ENCODE results near the gene FOXN3.

Gene FOXN3

DNA sequence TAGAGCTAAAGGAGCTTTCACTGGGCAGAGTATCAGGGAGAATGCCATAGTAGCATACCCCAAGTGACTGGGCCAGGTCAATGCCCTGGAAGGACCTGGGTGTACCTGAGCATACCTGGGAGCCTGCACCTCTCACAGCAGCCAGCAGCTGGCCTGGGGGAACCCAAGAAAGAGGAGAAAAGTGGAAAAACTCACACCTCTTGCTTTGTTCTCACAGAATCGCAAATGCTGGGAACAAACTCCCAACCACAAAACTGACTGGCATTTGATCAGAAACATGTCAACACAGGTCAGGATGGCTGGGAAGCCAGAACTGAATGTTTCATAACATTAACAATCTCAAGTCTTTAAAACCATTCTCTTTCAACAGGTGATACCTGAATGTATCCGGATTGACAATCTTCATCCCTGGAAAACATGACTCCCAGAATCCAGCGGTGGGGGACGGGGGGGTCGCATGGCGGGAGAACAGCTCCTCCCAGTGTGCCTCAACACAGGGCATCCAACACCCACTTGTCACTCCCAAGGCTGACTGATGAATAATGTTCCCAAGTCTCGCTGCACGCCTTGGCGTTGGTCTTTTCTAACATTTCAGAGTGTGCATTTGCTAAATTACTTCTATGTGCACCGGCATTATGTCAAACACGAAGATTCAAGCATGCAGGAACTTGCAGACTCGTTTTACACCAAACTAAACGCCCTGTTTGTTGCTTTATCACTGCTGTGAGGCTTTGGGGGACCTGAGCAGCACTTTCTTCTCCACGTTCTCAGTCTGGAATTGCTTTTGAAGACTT is 7.9 kb downstream of the FOXN3 start:
- DNase-seq (ENCODE audit: low spot score), result no peak

DNA sequence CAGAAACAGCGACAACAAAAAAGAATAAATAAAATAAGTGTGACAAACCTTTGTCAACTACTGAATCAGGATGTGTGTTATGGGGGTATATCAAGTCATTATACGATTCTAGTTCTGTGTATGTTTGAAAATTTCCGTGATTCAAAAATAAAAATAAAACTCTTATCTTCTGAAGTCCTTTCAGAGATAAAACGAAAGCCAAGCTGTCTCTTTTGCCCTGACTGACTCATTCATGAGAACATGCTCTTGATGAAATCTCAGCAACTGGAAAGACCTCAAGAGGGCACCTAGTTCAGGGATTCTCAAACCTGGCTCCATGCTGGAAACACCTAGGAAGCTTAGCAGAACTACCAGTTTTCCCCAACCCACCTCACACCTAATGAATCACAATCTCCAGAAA is 9.2 kb downstream of the FOXN3 start:
- no peak for DNase-seq (ENCODE audit: low spot score)

DNA sequence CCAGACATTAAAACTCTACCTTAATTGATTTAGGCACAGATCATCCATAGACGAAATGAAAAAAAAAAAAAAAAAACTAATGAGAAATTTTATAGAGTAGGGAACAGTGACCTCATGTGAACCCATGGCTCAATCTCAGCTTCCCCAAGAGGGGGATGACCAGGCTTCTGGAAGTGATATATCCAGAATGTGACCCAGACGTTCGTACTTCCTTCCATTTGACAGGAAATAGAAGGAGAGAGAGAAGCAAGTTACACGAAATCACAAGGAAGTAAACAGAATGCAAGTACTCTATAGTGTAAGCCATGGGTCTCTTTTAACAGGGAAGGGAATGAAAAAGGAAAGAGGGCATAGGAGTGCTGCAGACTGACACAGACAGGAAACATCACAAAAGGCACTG is 10.1 kb downstream of the FOXN3 start:
- DNase-seq (ENCODE audit: low spot score), result no peak

DNA sequence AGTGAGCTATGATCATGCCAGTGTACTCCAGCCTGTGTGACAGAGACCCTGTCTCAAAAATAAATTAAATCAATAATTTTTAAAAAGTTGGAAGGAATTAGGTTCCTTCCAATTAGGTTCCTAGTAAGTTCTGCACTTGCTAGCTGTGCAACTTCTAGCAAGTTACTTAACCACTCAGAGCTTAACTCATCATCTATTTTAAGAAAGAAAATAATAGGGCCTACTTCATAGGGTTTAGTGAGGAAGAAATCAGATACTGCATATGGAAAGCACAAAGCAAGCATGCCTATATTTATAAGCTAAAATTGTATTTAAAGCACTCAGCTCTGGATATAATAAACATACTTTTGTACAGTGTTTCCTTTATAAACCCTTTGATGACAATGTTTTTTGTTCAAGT is 10.7 kb downstream of the FOXN3 start:
- DNase-seq (ENCODE audit: low spot score), result no peak

DNA sequence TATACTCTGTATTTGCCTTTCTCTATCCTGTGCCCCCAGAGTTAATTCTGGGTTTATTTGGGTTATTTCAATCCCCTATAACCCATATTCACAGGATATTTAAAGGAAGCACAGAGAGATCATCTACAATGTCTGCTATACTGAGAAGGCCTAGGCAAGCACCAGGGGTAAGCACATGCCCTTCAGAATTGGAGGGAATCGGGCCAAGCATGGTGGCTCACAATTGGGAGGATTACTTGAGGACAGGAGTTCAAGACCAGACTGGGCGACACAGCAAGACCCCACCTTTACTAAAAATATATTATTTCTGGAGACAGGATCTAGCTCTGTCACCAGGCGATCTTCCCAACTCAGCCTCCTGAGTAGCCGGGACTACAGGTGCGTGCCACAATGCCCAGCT is 11.3 kb downstream of the FOXN3 start:
- no peak for DNase-seq (ENCODE audit: low spot score)

DNA sequence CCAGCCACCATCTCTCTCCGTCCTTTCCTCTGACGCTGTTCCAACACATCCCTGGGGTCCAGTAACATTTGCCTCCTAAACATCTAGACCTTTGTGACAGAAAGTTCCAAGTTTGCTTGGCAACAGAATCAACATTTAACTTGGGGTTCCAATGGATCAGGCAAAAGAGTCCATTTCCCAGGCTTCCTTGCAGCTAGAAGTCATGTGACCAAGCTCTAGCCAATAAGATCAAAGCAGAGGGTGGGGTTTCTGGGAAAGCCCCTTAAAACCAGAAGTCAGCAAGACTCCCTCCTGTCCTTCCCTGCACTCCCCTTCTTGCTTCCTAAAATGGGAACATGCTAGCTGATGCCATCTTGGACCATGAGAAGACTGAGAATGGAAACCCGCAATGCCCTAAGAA is 14.7 kb downstream of the FOXN3 start:
- no peak for DNase-seq (ENCODE audit: low spot score)

DNA sequence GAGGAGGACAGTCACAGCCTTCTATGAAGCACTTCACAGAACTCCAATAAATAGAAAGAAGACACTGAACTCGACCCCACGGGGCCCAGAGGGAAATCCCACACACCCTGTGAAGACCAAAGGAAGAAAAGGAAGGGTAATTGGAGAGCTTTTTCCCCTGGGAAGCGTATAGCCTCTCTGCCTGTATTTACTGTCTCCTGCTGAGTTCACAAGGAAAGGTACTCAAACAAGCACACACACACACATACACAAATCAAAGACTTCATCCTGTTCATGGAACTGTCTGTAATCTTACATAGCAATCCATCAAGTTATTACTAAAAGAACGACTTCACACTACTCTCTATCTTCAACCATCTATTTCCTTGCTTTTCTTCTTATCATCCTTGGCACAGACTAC is 15.3 kb downstream of the FOXN3 start:
- DNase-seq (ENCODE audit: low spot score), result no peak

DNA sequence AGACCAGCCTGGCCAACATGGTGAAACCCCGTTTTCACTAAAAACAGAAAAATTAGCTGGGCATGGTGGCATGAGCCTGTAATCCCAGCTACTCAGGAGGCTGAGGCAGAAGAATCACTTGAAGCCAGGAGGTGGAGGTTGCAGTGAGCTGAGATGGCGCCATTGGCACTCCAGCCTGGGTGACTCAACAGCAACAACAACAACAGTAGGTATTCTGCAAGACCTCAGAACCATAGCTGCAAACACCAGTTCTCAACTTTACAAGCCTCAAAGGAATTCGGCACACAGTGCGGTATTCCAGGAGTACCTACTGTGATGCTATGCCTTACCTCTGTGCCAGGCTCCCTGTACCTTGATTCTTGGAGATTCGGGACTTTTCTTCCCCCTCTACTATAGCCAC is 15.8 kb downstream of the FOXN3 start:
- no peak for DNase-seq (ENCODE audit: low spot score)

DNA sequence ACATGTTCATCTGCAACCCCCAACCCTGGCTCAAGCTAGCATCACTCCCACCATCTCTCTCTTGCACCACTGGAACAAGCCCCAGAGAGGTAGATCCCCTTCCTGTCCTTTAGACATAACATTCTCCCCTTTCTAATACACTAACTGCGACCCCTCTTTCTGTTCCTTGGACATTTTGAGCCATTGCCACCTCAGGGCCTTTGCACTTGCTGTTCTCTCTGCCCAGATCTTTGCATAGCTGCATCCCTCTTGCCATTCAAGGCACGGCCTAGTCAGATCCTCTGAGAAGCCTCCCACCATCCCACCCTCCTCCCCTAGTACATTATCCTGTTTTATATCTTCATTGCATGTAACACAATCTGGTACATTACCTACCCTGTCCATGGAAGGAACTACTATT is 16.5 kb downstream of the FOXN3 start:
- DNase-seq (ENCODE audit: low spot score), result no peak

DNA sequence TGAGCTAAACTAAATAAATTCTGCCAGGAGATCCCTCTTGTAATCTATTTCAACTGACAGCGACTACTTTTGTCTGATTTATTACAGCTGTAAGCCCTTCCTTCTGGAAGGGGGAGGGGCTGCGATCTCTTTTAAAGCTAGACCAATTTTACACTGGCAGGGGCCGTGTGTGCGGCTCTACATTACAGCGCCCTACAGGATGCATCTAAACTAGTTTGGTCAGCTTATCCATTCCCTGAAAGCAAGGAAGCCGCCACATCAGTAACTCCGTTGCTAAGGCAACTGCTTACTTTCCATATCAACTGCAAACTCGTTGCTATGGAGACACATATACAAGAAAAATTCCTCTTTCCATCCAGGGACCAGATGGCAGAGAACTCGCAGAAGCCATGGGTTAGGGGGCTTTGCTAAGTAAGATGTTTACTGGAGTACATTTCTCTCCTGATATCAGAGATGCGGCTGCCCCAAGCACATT is 17.4 kb downstream of the FOXN3 start:
- DNase-seq (ENCODE audit: low spot score), result no peak

DNA sequence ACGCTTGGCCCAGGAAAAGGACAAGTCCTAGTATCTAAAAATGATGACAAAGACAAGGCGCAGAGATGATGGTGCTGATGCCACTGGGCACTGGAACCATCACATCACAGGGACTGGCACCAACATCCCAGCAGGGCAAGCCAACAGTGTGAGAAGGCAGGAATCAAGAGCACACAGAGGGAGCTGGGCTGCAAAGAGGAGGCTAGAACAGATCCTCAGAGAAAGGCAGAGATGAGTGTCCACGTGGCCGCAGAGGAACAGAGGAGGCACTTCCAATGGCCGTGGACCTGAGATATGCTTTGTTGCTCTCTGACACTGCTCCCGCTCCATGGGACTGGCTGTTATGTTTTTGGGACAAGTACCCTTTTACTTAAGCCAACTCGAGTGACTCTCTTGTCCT is 17.9 kb downstream of the FOXN3 start:
- DNase-seq (ENCODE audit: low spot score), result no peak

DNA sequence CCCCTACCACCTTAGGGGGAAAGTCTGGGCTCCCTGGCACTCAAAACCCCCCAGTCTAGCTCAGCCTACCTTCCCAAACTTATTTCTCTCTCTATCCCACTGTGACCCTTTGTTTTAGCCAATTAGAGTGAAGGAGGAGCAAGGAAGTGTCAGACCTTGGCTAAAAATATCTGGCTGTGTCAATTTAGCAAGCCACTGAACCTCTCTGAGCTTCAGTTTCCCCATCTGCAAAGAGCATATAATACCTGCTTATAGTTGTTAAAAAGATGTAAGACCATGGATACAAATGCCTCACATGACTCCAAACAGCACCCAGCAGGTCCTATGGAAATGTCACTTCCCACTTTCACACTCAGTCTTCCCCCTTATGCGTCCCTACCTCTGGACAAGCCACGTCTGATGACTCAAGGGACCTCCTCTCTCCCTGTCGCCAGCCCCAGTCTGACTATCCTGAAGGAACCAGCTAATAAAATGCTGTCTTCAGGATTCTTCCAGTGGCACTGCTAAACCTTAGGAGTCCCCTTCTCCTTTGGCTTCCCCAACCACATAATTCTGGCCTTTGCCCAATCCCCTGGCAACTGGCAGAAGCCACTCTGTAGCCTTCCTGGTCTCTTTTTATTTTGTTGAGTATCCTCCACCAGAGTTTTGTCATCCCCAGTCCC is 19.3 kb downstream of the FOXN3 start:
- DNase-seq (ENCODE audit: low spot score), result no peak

DNA sequence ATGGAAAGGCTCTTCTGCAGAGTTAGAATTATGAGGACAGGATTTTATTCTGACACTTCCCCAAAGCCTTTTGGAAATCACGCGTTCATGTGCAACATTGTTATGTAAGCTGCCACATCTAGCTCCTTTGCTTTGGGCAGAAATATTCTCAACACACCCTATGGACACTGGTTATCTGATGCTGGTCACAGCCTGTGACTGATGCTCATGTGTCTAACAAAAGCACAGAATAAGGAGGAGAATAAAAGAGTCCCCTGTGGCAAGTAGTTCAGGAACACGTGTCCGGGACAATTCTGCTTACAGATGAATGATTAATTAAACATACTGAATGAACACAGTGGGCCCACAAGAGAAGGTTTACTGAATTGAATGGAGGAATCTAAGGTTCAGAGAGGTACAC is 22.1 kb downstream of the FOXN3 start:
- DNase-seq (ENCODE audit: low spot score), result no peak

DNA sequence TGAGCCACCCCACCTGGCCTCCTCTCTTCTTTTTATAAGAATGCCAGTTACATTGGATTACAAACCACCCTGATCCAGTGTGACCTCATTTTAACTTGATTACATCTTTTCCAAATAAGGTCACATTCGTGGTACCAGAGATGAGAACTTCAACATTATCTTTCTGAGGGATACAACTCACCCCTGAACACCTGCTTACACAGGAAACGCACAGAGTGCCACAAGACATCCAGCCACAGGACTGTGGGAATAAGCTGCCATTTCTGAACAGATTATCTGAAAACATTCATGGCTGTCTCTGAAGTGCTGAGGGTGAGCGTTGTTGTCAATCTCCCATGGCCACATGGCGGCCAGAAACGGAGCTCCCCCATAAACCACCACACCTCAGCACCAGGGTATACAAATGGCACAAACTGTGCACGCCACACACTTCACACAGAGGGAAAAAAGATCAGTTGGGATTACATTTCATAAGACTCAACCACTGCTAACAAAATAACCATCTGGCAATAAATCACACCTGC is 23.7 kb downstream of the FOXN3 start:
- DNase-seq (ENCODE audit: low spot score), result no peak

DNA sequence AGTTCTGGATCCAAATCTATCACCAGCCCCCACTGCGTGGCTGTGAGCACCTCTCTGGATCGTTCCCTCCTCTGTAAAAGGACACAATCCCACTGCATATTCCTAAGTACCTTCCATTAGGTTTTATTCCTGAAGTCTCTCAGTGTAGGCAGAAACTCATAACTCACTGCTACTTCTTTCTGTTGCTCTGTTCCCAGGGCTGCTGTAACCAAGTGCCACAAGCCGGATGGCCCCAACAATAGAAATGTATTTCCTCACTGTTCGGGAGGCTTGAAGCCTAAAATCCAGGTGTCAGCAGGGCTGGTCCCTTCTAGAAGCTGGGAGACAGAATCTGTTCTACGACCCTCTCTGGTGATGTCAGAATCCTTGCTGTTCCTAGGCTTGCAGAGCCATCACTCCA is 24.9 kb downstream of the FOXN3 start:
- DNase-seq (ENCODE audit: low spot score), result no peak

DNA sequence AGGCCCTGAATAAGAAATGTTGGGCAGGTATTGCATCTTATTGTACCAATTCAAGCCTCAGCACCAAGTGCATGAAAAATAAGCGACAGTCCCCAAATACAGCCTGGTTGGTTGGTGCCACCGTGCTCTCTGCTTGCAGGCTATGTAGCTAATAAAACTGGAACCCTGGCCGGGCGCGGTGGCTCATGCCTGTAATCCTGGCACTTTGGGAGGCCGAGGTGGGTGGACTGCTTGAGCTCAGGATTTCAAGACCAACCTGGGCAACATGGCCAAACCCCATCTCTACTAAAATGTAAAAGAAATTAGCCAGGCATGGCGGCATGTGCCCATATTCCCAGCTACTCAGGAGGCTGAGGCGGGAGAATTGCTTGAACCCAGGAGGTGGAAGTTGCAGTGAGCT is 25.5 kb downstream of the FOXN3 start:
- DNase-seq (ENCODE audit: low spot score), result no peak

DNA sequence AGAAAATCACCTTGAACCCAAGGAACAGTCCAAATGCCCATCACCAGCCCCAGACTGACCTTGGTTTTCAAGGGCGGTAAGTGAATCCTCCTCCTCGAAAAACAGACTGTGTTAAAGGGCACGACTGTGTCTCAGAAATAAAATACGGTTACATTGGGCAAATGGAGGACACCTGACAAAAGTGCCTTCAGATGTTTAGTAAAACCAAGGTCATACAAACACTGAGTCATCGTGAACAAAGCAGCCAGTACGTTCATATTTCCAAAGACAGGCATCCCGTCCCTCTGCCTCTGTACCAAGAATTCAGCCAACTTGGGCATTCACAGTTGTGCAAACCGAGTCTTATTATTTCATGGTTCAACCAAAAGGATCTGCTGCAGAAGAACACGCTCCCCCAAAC is 25.9 kb downstream of the FOXN3 start:
- no peak for DNase-seq (ENCODE audit: low spot score)

DNA sequence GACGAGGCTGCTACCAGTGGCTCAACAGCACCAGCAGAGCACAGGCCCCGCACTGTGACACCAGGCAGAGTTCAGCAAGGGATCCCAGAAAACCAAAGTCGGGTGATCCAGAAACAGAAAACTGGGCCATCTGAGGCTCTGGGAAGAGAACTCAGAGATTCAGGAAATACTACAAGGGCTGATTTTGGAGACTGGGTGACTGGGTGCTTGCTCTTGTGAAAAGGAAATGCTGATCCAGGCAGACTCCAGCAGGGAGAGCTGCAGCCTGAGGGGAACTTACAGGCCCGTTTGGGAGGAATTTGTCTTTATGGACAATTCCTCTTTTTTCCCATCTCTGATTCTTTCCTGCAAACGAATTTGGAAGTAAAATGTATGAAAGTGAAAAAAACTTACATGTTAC is 28.2 kb downstream of the FOXN3 start:
- no peak for DNase-seq (ENCODE audit: low spot score)

DNA sequence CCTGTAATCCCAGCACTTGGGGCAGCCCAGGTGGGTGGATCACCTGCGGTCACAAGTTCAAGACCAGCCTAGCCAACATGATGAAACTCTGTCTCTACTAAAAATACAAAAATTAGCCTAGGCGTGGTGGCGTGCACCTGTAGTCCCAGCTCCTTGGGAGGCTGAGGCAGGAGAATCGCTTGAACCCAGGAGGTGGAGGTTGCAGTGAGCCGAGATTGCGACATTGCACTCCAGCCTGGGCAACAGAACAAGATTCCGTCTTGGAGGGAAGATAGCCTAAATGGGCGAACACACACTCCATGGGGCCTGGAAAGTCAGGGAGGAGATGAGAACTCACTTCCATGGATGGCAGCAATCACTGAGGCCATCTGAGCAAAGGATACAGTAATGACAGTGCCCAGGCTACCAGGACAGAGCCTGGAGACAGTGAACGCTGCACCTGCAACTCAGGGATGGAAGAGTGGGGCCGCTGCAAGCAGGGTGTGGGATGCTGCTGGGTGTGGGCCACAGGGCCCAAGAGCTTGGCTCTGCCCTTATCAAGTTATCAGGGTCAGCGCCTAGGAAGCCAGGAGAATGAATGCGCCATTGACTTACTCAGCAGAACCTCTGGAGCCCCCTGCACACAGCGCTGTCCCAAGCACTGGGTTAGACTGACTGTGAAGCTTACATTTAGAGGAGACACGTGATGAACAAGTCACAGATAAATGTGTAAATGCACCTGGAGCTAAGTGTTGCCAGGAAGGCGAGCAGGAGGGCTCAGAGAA is 28.9 kb downstream of the FOXN3 start:
- no peak for DNase-seq (ENCODE audit: low spot score)

DNA sequence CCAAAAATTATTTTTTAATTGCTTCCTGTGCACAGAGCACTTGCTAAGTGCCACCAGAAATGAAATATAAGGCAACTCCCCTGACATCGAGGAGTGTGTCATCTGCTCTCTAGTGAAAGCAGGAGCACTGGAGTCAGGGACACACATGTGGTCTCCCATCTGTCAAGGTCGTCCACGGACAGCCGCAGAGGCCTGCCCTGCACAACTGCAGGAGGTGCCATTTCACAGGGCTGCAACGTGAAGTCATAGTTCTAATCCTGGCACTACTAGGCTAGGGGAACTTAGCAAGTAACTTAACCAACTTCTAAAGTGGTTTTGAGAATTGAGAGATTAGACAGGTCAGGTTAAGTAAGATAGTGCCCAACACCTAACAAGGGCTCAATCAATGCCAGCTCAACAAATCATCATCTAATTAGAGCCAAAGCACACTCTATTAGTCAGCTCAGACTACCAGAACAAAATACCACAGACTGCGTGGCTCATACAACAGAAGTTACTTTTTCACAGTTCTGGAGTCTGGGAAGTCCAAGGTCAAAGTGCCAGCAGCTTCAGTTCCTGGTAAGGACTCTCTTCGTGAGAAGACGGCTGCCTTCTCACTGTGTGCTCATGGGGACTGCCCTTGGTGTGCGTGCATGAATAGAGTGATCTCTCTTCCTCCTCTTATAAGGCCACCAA is 30.7 kb downstream of the FOXN3 start:
- DNase-seq (ENCODE audit: low spot score), result no peak

DNA sequence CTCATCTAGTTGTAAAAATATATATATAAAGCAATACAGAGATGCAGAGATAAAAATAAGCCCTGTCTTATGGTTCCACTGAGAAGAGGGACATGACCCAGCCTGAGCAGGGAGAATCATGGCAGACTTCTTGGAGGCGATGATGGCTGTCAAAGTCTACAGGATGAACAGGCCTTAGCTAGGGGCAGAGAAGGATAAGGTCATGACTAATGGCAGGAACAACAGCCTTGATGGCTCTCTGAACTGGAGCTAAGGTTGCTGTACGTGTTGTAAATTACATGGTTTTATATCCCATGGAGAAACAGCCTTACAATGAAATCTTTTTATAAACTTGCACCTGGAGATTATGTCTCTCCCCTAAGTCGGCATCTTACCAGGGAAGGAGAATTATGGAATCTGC is 32.4 kb downstream of the FOXN3 start:
- no peak for DNase-seq (ENCODE audit: low spot score)

DNA sequence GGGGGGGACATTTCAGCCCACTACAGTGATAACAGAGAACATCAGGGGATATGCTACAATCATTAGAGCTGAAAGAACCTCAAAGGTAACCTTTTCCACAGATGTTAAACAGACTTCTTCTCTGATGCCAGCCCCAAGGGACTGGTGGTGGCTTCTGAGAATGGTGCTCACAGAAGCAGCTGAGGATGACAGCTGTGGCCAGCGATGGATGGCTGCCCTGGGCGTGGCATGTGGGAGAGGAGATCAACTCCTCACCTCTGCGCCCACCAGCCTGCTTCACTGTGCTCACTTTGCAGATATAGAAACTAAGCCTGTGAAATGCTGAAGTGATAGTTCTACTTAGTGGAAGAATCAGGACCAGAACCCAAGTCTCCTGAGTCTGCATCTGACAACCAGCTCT is 33.0 kb downstream of the FOXN3 start:
- DNase-seq (ENCODE audit: low spot score), result no peak

All from hematopoietic multipotent progenitor cell treated with erythropoietin and hydrocortisone succinate and interleukin-3 and kit ligand, for 17 days (in vitro differentiated cells).